Epithelial cell of esophagus (primary cell): ENCODE measurements around the gene DIAPH3.

Source experiments
- DNase-seq: peaks from one replicate; pipeline ENCODE4 v3.0.0; 2010; ENCODE audit warnings: low read depth
- H3K4me3 ChIP-seq: 2 replicates; pipeline ENCODE4 v1.5.1; 2011; ENCODE audit warnings: mild to moderate bottlenecking, low read length, control low read depth
- CTCF ChIP-seq: IDR thresholded peaks from 2 replicates; pipeline ENCODE4 v1.5.1; 2011; ENCODE audit warnings: low read depth, mild to moderate bottlenecking, low read length, control low read depth, inconsistent platforms; ENCODE audit not compliant: insufficient read depth; ENCODE audit errors: missing control alignments

DIAPH3 gene

GRCh38 chr13:59733744-59734143, 430.0 kb downstream of the DIAPH3 start:
- H3K4me3 ChIP-seq = no peak overlapping the region
- no peak for TF ChIP-seq CTCF
- DNase-seq = no peak

GRCh38 chr13:59730026-59730425, 433.7 kb downstream of the DIAPH3 start:
- H3K4me3 ChIP-seq = no peak overlapping the region
- no peak for TF ChIP-seq CTCF
- DNase-seq = no peak

- H3K4me3 ChIP-seq = no peak overlapping the region
- no peak for DNase-seq
- no peak for TF ChIP-seq CTCF
These were observed 434.7 kb downstream of the DIAPH3 start for GRCh38 chr13:59728896-59729545.

- no peak for DNase-seq
These were observed 441.5 kb downstream of the DIAPH3 start for GRCh38 chr13:59721926-59722910.

GRCh38 chr13:59715611-59716010, 448.1 kb downstream of the DIAPH3 start:
- no peak overlapping the region for H3K4me3 ChIP-seq
- TF ChIP-seq CTCF = no peak
- no peak for DNase-seq

More at GRCh38 chr13:59721926-59722910, 441.5 kb downstream of the DIAPH3 start:
- no peak for TF ChIP-seq CTCF
- H3K4me3 ChIP-seq = no peak overlapping the region

GRCh38 chr13:59710996-59711701, 452.6 kb downstream of the DIAPH3 start:
- no peak overlapping the region for H3K4me3 ChIP-seq
- DNase-seq = no peak
- no peak for TF ChIP-seq CTCF
